ENCODE data around the gene PARD3B. TPM values are rescaled to one million over a fixed set of nuclear protein-coding genes. Genes with fewer than 3 reads are reported as not detected.
A peak's percentile ranks its signal among the peaks of the same experiment; 100 is the strongest.

Gene PARD3B
- total RNA-seq, 1 experiment from 2014 or later: 10.1 TPM

GRCh38 chr2:204662956-204663355 is 117.7 kb downstream of the PARD3B start:
- H3K27ac Mint-ChIP-seq (ENCODE audit: unreplicated experiment): no peak overlapping the region
- H3K9me3 Mint-ChIP-seq (ENCODE audit: low read depth, unreplicated experiment): no peaks in the 10 kb centered on the region
- no peak for TF ChIP-seq CTCF (IDR thresholded peaks at IDR 0.05; ENCODE audit: unreplicated experiment)
- CTCF ChIA-PET: no interaction called here
- intact Hi-C loops (cut with micrococcal nuclease; ENCODE audit: unreplicated experiment): no loop called here
- H3K27me3 Mint-ChIP-seq (ENCODE audit: unreplicated experiment): no peaks in the 10 kb centered on the region
- H3K36me3 Mint-ChIP-seq (ENCODE audit: insufficient read depth, unreplicated experiment): no peaks in the 10 kb centered on the region
- no peak overlapping the region for H3K4me3 Mint-ChIP-seq (ENCODE audit: low read depth, unreplicated experiment)
- peaks cover 10% of the 10 kb centered on the region for H3K4me1 Mint-ChIP-seq (ENCODE audit: low read depth, unreplicated experiment)
- no peak for DNase-seq
- BruUV-seq (replicated peaks): no TSS peak

GRCh38 chr2:204663816-204664425 is 118.6 kb downstream of the PARD3B start:
- no peak overlapping the region for H3K4me3 Mint-ChIP-seq (ENCODE audit: low read depth, unreplicated experiment)
- H3K27ac Mint-ChIP-seq (ENCODE audit: unreplicated experiment): no peak overlapping the region
- H3K27me3 Mint-ChIP-seq (ENCODE audit: unreplicated experiment): no peaks in the 10 kb centered on the region
- TF ChIP-seq CTCF (IDR thresholded peaks at IDR 0.05; ENCODE audit: unreplicated experiment): no peak
- H3K4me1 Mint-ChIP-seq (ENCODE audit: low read depth, unreplicated experiment): peaks cover 10% of the 10 kb centered on the region
- DNase-seq: no peak
- H3K9me3 Mint-ChIP-seq (ENCODE audit: low read depth, unreplicated experiment): no peaks in the 10 kb centered on the region
- H3K36me3 Mint-ChIP-seq (ENCODE audit: insufficient read depth, unreplicated experiment): no peaks in the 10 kb centered on the region
- intact Hi-C loops (cut with micrococcal nuclease; ENCODE audit: unreplicated experiment): no loop called here
- BruUV-seq (replicated peaks): no TSS peak
- CTCF ChIA-PET: interaction anchor here (1.4 kb wide), 1 partner anchor 28 kb away, joined by 3 read pairs; no protein-coding TSS in a partner anchor

- Mint-ChIP-seq H3K4me3 (ENCODE audit: low read depth, unreplicated experiment) (no peak overlapping the region), H3K36me3 (ENCODE audit: insufficient read depth, unreplicated experiment) (no peaks in the 10 kb centered on the region), H3K4me1 (ENCODE audit: low read depth, unreplicated experiment) (peaks cover 10% of the 10 kb centered on the region), H3K27ac (ENCODE audit: unreplicated experiment) (peak overlapping the region; percentile 53), H3K27me3 (ENCODE audit: unreplicated experiment) (no peaks in the 10 kb centered on the region), H3K9me3 (ENCODE audit: low read depth, unreplicated experiment) (no peaks in the 10 kb centered on the region)
- TF ChIP-seq CTCF (IDR thresholded peaks at IDR 0.05; ENCODE audit: unreplicated experiment): no peak
- CTCF ChIA-PET: interaction anchor here (1.4 kb wide), 1 partner anchor 27 kb away, joined by 3 read pairs; no protein-coding TSS in a partner anchor
- BruUV-seq (replicated peaks): no TSS peak
- intact Hi-C loops (cut with micrococcal nuclease; ENCODE audit: unreplicated experiment): no loop called here
- DNase-seq: no peak
Observed at GRCh38 chr2:204664708-204665121, 119.4 kb downstream of the PARD3B start.

- DNase-seq: no peak
Observed at GRCh38 chr2:204665207-204665606, 119.9 kb downstream of the PARD3B start.

More at GRCh38 chr2:204665207-204665606, 119.9 kb downstream of the PARD3B start:
- CTCF ChIA-PET: interaction anchor here (1.4 kb wide), 1 partner anchor 27 kb away, joined by 3 read pairs; no protein-coding TSS in a partner anchor
- H3K9me3 Mint-ChIP-seq (ENCODE audit: low read depth, unreplicated experiment): no peaks in the 10 kb centered on the region
- no peak overlapping the region for H3K4me3 Mint-ChIP-seq (ENCODE audit: low read depth, unreplicated experiment)
- peaks cover 10% of the 10 kb centered on the region for H3K4me1 Mint-ChIP-seq (ENCODE audit: low read depth, unreplicated experiment)
- peak overlapping the region; percentile 53 for H3K27ac Mint-ChIP-seq (ENCODE audit: unreplicated experiment)
- TF ChIP-seq CTCF (IDR thresholded peaks at IDR 0.05; ENCODE audit: unreplicated experiment): no peak
- intact Hi-C loops (cut with micrococcal nuclease; ENCODE audit: unreplicated experiment): no loop called here
- no peaks in the 10 kb centered on the region for H3K36me3 Mint-ChIP-seq (ENCODE audit: insufficient read depth, unreplicated experiment)
- H3K27me3 Mint-ChIP-seq (ENCODE audit: unreplicated experiment): no peaks in the 10 kb centered on the region
- no TSS peak for BruUV-seq (replicated peaks)
